Panc1 (cell line): ENCODE measurements around the gene POLR2C. TPM values are rescaled to one million over a fixed set of nuclear protein-coding genes. Genes with fewer than 3 reads are reported as not detected.
A peak's percentile ranks its signal among the peaks of the same experiment; 100 is the strongest.

Experiments used
- ATAC-seq: fragments of 200-7000 bp; cut with Tn5 transposase; 2 replicates; pipeline ENCODE4 v1.9.1; 2020; ENCODE audit warnings: mild to moderate bottlenecking, moderate library complexity
- BruUV-seq: library from RNA; stranded (reverse); fragments of 400-500 nt; replicated peaks from 2 replicates; lab custom pipeline; 2021; lab: Mats Ljungman, UMichigan
- CTCF ChIA-PET: fragments of 300-600 bp; sonication (Branson Sonifier 250); formaldehyde crosslinking; loops from one replicate; lab custom pipeline; 2022; ENCODE audit warnings: antibody characterized with exemption; lab: Charles Lee
- POLR2A ChIA-PET: fragments of 300-600 bp; sonication (Branson Sonifier 250); formaldehyde crosslinking; loops from one replicate; lab custom pipeline; 2022; ENCODE audit warnings: antibody characterized with exemption; lab: Charles Lee
- DNase-seq: peaks from one replicate; pipeline ENCODE4 v3.0.0-alpha.2; 2010; ENCODE audit warnings: low read depth, low spot score
- H3K27ac ChIP-seq: 2 replicates; pipeline ENCODE4 v1.5.1; 2011; ENCODE audit warnings: mild to moderate bottlenecking, low read length, inconsistent platforms
- H3K27me3 ChIP-seq: fragments of 200-500 bp; sonication (Bioruptor generic); 2 replicates; pipeline ENCODE4 v1.6.0; 2014; ENCODE audit warnings: low read length, inconsistent platforms; ENCODE audit not compliant: control insufficient read depth, insufficient read depth
- H3K36me3 ChIP-seq: fragments of 200-500 bp; sonication (Bioruptor generic); 2 replicates; pipeline ENCODE4 v1.5.1; 2014; ENCODE audit warnings: inconsistent platforms, mild to moderate bottlenecking, low read length, moderate library complexity; ENCODE audit not compliant: control insufficient read depth, insufficient read depth
- H3K4me1 ChIP-seq: 2 replicates; pipeline ENCODE4 v1.5.1; 2011; ENCODE audit warnings: inconsistent platforms, mild to moderate bottlenecking, low read length, moderate library complexity; ENCODE audit not compliant: control insufficient read depth, insufficient read depth
- H3K4me3 ChIP-seq, 2 experiments: 2 replicates each; pipeline ENCODE4 v1.5.1; 2011 to 2012; ENCODE audit warnings: low read depth in 2 of 2, low read length in 2 of 2, mild to moderate bottlenecking in 2 of 2, inconsistent platforms in 1 of 2, moderate library complexity in 1 of 2
- H3K9me3 ChIP-seq: fragments of 200-500 bp; sonication (Bioruptor generic); 2 replicates; pipeline ENCODE4 v1.5.1; 2014; ENCODE audit warnings: low read depth, mild to moderate bottlenecking, inconsistent platforms, low read length, moderate library complexity; ENCODE audit not compliant: control insufficient read depth, insufficient read depth
- CTCF ChIP-seq: fragments of 450-650 bp; IDR thresholded peaks from 2 replicates; pipeline ENCODE4 v1.5.1; 2017; ENCODE audit warnings: mild to moderate bottlenecking
- POLR2AphosphoS5 ChIP-seq: IDR thresholded peaks from 2 replicates; pipeline ENCODE4 v1.6.1; 2012; ENCODE audit warnings: mild to moderate bottlenecking, low read depth, low read length, moderate library complexity
- REST ChIP-seq, 2 experiments: IDR thresholded peaks; 2 replicates each; pipeline ENCODE4 v1.6.1; 2011 to 2012; ENCODE audit warnings: low read depth in 2 of 2, control low read depth in 1 of 2, low read length in 1 of 2, mild to moderate bottlenecking in 1 of 2, moderate library complexity in 1 of 2; ENCODE audit not compliant: insufficient read depth in 1 of 2
- SIN3A ChIP-seq: IDR thresholded peaks from 2 replicates; pipeline ENCODE4 v1.6.1; 2012; ENCODE audit warnings: low read depth, mild to moderate bottlenecking, low read length, moderate library complexity, borderline replicate concordance; ENCODE audit not compliant: insufficient read depth
- TCF7L2 ChIP-seq: IDR thresholded peaks from 2 replicates; pipeline ENCODE4 v1.6.1; 2011; ENCODE audit warnings: mild to moderate bottlenecking, low read depth, low read length, inconsistent platforms
- in situ Hi-C: cut with HindIII; loops from 2 replicates; pipeline ENCODE4 v1.10.0; 2016; ENCODE audit warnings: low sequenced_read_pairs, low pct_unique_long_range_greater_than_20kb
- intact Hi-C: fragments of 100-400 bp; cut with micrococcal nuclease; formaldehyde crosslinking; loops from one replicate; pipeline ENCODE4 v1.10.0; 2022; ENCODE audit not compliant: unreplicated experiment
- total RNA-seq: library from RNA; stranded (reverse); gene quantifications from one replicate; pipeline ENCODE4 v1.2.1, GENCODE V29; 2021; ENCODE audit not compliant: unreplicated experiment

Gene POLR2C
- total RNA-seq, 1 experiment from 2014 or later = 53.9 TPM

GRCh38 chr16:57413733-57414132, 48.7 kb upstream of the POLR2C start:
- intact Hi-C loops (no loop called here), in situ Hi-C loops (no loop called here)
- no TSS peak for BruUV-seq

GRCh38 chr16:57416084-57416483, 46.4 kb upstream of the POLR2C start:
- no peak overlapping the region for H3K27ac ChIP-seq
- H3K27me3 ChIP-seq = no peaks in the 10 kb centered on the region
- BruUV-seq = no TSS peak
- H3K36me3 ChIP-seq = no peaks in the 10 kb centered on the region
- intact Hi-C loops (loop anchor here (5.0 kb wide), 1 partner anchor 101 kb away; no protein-coding TSS in a partner anchor), in situ Hi-C loops (no loop called here)
- H3K4me1 ChIP-seq = peaks cover 16% of the 10 kb centered on the region
- H3K4me3 ChIP-seq = no peak overlapping the region
- TF ChIP-seq SIN3A = no peak
- TF ChIP-seq REST (IDR thresholded peaks at IDR 0.05; ENCODE audit: insufficient read depth in 1 of 2, low read depth in 2 of 2, low read length in 1 of 2) = no peak
- no peak for TF ChIP-seq TCF7L2
- TF ChIP-seq CTCF = no peak
- no peak for TF ChIP-seq POLR2AphosphoS5
- DNase-seq (no peak), ATAC-seq (0 out of 2 replicates have a peak, but pooled peaks have one; percentile 9)
- ChIA-PET POLR2A (no interaction called here), CTCF (interaction anchor here (0.7 to 2.7 kb wide), 3 partner anchors 112 to 336 kb away, joined by 3 to 16 read pairs (median 8); no protein-coding TSS in a partner anchor)
- no peaks in the 10 kb centered on the region for H3K9me3 ChIP-seq

More at GRCh38 chr16:57413733-57414132, 48.7 kb upstream of the POLR2C start:
- no peak for DNase-seq
- Histone ChIP-seq H3K4me1 (peaks cover 12% of the 10 kb centered on the region), H3K36me3 (no peaks in the 10 kb centered on the region), H3K27me3 (no peaks in the 10 kb centered on the region), H3K9me3 (no peaks in the 10 kb centered on the region), H3K27ac (no peak overlapping the region), H3K4me3 (no peak overlapping the region)
- no peak for TF ChIP-seq POLR2AphosphoS5
- no peak for TF ChIP-seq CTCF
- no peak for TF ChIP-seq TCF7L2
- no peak for TF ChIP-seq REST (IDR thresholded peaks at IDR 0.05; ENCODE audit: insufficient read depth in 1 of 2, low read depth in 2 of 2, low read length in 1 of 2)
- TF ChIP-seq SIN3A = no peak
- POLR2A ChIA-PET = no interaction called here
- no peak for ATAC-seq
- CTCF ChIA-PET = no interaction called here
